Activated CD4-positive, alpha-beta T cell treated with anti-CD3 and anti-CD28 coated beads, Interleukin-2, amount 50 U/mL, for 1 hour (primary cell): ENCODE data around the gene PIKFYVE.
"Not testable (repeated sequence)": the region's sequence is repeated elsewhere in the genome, so short reads cannot be mapped to it uniquely, and the experiment has no call there.

ENCODE experiments used
- DNase-seq: peaks from one replicate; pipeline ENCODE4 v3.0.0-alpha.2; 2020

Gene PIKFYVE

GRCh38 chr2:208255557-208256106 lies 10.4 kb upstream of the PIKFYVE start:
- no peak for DNase-seq

GRCh38 chr2:208256192-208256782 lies 9.8 kb upstream of the PIKFYVE start:
- no peak for DNase-seq

- not testable (repeated sequence) for DNase-seq
Measured at GRCh38 chr2:208256849-208257813, 8.9 kb upstream of the PIKFYVE start.

GRCh38 chr2:208265371-208265800 lies 669 bp upstream of the PIKFYVE start:
- DNase-seq = peak; percentile 37

GRCh38 chr2:208266553-208266893 lies 468 bp downstream of the PIKFYVE start:
- no peak for DNase-seq

GRCh38 chr2:208266936-208267335 lies 881 bp downstream of the PIKFYVE start:
- no peak for DNase-seq

- DNase-seq = not testable (repeated sequence)
Measured at GRCh38 chr2:208267526-208267925, 1.5 kb downstream of the PIKFYVE start.

GRCh38 chr2:208268156-208268952 lies 2.3 kb downstream of the PIKFYVE start:
- DNase-seq = no peak

- DNase-seq = no peak
Measured at GRCh38 chr2:208269091-208269490, 3.0 kb downstream of the PIKFYVE start.

- DNase-seq = no peak
Measured at GRCh38 chr2:208274748-208275147, 8.7 kb downstream of the PIKFYVE start.

GRCh38 chr2:208278549-208278948 lies 12.5 kb downstream of the PIKFYVE start:
- no peak for DNase-seq

GRCh38 chr2:208279236-208279635 lies 13.2 kb downstream of the PIKFYVE start:
- DNase-seq = no peak

GRCh38 chr2:208280234-208280633 lies 14.2 kb downstream of the PIKFYVE start:
- DNase-seq = no peak

GRCh38 chr2:208280933-208281332 lies 14.9 kb downstream of the PIKFYVE start:
- no peak for DNase-seq

- no peak for DNase-seq
Measured at GRCh38 chr2:208285853-208286252, 19.8 kb downstream of the PIKFYVE start.

- DNase-seq = no peak
Measured at GRCh38 chr2:208294482-208295024, 28.5 kb downstream of the PIKFYVE start.

GRCh38 chr2:208295834-208296233 lies 29.8 kb downstream of the PIKFYVE start:
- DNase-seq = no peak

- no peak for DNase-seq
Measured at GRCh38 chr2:208296610-208297009, 30.6 kb downstream of the PIKFYVE start.

GRCh38 chr2:208297961-208298360 lies 31.9 kb downstream of the PIKFYVE start:
- DNase-seq = no peak

GRCh38 chr2:208300847-208301618 lies 35.0 kb downstream of the PIKFYVE start:
- no peak for DNase-seq

- DNase-seq = no peak
Measured at GRCh38 chr2:208304157-208304556, 38.1 kb downstream of the PIKFYVE start.

GRCh38 chr2:208304695-208305094 lies 38.6 kb downstream of the PIKFYVE start:
- no peak for DNase-seq
